ENCODE measurements around the gene CCL18.
"Not testable (repeated sequence)": the region's sequence is repeated elsewhere in the genome, so short reads cannot be mapped to it uniquely, and the experiment has no call there.

- TF ChIP-seq CTCF (IDR thresholded peaks at IDR 0.05); EZH2 (IDR thresholded peaks at IDR 0.05; ENCODE audit: borderline replicate concordance, insufficient read depth, low read depth, low read length, poor library complexity, severe bottlenecking): not testable (repeated sequence)
Observed at GRCh38 chr17:36015895-36016294, 48.2 kb upstream of the CCL18 start.

All from B cell (primary cell).